ENCODE results near the gene LRRC74B.

LRRC74B gene

DNA sequence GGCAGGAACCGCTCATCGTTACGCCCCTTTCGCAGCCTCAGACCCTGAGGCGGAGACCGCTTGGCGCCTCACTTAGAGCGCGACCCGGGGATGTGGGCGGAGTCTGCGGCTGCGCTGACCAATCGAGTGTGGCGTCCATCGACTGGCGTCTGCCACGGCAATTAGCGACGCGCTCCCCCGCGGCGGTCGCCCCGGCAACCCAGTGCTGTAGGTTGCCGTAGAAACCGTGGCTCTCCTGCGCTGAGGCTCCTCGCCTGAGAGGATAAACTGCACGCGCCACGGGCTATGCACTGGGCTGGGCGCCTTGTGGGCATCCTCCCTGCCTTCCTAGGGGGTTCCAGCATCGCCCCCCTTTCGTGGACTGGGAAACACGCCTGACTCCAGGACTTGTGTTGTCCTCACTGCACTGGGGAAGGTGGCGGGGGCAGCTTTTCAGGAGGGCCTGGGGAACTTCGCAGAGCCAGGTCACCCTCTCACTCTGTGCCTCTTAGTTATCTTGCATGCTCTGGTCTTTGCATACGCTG is 31.5 kb upstream of the LRRC74B start:
- peak; percentile 95 for DNase-seq (ENCODE audit: low read depth)

GRCh38 chr22:21014726-21015465 is 30.9 kb upstream of the LRRC74B start, which contains the start of gene P2RX6:
Gene P2RX6, plus strand, starts transcription at chr22:21015165. Its CDS starts 10 bp downstream, at chr22:21015175.
- peak; percentile 62 for DNase-seq (ENCODE audit: low read depth)

DNA sequence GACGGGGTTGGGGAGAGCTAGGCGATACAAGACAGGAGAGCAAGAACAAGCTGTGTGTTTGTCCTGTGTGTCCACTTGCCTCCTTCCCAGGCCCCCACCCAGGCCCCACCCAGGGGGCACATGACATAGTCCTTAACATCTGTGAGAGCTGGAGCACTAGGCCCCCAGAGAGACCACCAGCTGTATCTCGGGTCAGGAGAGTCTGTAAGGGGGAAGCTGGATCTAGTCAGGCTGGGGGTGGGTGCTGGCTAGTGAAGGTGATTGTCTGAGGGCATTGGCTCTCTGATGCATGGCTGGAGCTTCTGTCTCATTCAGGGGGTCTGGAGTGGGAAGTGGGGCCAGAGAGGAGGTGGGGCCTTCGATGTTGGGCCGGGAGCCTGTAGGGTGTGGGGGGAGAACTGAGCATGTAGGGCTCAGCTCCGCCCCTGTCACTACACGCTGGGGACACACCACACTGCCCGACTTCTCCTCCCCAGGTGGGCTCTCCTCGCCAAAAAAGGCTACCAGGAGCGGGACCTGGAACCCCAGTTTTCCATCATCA is 30.2 kb upstream of the LRRC74B start:
- DNase-seq (ENCODE audit: low read depth): no peak

DNA sequence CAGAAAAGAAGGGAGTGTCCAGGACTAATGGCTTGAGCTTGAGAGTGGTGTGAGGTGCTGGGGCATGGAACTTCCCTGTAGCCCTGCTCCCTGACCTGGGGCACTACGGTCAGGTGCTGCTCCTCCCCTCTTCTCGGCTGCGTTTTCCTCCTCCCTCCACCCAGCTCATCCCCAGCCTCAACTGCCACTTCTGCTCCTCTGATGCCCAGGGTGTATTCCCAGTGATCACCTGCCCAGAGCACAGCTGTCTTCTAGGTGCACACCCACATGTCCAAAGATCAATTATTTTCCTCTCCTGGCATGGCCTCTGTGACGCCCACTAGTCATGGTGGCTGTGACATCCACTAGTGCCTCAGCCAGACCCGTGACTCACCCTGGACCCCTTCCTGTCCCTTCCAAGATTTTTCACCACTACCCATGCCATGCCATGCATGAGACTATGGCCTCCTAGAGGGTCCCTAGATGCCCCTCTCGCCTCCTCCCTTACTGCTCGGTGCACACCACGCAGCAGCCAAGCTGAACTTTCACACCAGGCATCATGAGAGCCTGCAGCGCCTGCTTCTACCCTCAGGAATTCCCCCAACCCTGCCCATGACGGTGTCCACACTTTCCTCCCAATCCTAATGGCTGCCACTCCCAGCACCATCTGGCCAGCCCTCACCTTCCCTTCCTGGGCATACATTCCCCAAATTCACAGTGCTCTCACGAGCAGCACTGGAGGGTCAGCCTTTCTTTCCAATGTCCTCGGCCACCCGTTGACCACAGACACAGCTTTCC is 28.9 kb upstream of the LRRC74B start:
- DNase-seq (ENCODE audit: low read depth): no peak

- no peak for DNase-seq (ENCODE audit: low read depth)
These were observed 27.4 kb upstream of the LRRC74B start for GRCh38 chr22:21018314-21018713.

- DNase-seq (ENCODE audit: low read depth): peak; percentile 36
These were observed 24.8 kb upstream of the LRRC74B start for GRCh38 chr22:21020802-21021429.

DNA sequence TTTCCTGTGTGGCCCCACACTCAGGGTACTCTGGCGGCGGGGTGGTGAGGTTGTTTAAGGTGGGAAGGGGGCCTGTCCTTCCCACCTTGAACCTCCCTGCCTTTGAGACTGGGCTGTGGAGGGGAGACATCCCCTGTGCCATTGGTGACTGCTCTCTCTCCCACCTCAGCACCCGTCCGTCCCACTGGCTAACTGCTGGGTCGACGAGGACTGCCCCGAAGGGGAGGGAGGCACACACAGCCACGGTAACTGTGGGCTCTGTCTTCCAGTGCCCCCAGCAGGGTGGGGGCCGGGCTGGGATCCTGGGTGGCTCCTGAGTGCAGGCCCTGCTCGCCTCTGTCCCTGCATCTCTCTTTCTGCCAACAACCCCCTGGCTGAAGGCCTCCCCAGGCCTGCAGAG is 23.2 kb upstream of the LRRC74B start:
- no peak for DNase-seq (ENCODE audit: low read depth)

DNA sequence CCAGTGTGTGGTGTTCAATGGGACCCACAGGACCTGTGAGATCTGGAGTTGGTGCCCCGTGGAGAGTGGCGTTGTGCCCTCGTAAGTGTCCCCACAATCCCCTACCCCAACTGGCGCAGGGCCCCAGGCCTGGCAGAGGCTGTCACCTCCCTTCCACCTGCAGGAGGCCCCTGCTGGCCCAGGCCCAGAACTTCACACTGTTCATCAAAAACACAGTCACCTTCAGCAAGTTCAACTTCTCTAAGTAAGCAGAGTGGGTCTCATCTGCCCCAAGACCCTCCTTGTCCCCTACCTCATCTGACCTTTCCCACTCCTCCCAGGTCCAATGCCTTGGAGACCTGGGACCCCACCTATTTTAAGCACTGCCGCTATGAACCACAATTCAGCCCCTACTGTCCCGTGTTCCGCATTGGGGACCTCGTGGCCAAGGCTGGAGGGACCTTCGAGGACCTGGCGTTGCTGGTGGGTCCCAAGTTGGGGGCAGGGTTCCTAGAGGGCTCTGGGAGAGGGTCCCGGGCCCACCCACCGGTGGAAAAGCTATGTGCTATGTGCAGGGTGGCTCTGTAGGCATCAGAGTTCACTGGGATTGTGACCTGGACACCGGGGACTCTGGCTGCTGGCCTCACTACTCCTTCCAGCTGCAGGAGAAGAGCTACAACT is 22.7 kb upstream of the LRRC74B start:
- no peak for DNase-seq (ENCODE audit: low read depth)

- DNase-seq (ENCODE audit: low read depth): no peak
These were observed 20.5 kb upstream of the LRRC74B start for GRCh38 chr22:21025266-21025665.

GRCh38 chr22:21025763-21026755 is 19.7 kb upstream of the LRRC74B start:
- DNase-seq (ENCODE audit: low read depth): no peak

- peak; percentile 74 for DNase-seq (ENCODE audit: low read depth)
These were observed 18.7 kb upstream of the LRRC74B start for GRCh38 chr22:21026783-21027692.

DNA sequence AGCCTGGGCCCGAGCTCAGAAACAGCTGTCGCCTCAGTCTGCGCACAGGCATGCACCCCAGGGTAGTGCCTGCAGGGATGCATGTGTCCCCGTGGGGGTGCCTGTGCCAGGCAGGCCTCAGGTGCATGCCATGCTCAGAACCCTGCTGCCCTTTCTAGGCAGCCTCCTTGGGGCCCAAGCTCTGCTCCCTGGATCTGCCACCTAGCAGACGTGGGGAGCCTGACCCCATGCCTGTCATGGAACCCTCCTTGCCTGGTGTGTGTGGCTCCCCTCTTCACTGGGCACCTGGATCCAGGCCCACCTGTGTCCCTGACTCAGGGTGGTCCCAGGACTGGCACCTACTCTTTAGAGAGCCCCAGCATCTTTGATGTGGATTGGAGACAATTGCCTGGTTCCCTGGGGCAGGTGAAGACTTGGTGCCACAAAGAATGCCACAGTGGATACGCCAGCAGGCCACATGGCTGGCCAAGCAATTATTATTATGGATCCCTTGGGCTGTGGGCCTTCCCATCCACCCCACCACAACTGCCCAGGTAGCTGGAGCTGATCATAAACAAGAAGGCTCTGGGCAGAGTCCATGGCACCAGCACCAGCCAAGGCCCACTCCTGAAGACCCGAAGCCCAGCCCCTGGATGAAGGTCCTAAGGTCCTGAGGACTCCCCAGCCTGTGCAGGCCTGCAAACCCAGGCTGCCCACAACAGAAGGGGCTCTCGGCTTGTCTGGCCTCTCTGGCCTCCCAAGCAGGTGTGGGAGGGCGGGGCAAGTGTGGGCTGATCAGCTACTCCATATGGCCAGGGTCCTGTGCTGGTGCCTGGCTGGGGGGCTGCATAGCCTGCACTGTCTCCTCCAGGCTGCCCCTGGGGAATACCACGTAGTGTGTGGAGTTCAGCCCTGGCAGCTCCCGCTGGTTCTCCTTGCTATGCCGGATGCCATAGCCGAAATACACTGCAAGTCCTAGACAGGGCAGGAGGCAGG is 17.2 kb upstream of the LRRC74B start:
- DNase-seq (ENCODE audit: low read depth): no peak

- no peak for DNase-seq (ENCODE audit: low read depth)
These were observed 16.2 kb upstream of the LRRC74B start for GRCh38 chr22:21029486-21030025.

DNA sequence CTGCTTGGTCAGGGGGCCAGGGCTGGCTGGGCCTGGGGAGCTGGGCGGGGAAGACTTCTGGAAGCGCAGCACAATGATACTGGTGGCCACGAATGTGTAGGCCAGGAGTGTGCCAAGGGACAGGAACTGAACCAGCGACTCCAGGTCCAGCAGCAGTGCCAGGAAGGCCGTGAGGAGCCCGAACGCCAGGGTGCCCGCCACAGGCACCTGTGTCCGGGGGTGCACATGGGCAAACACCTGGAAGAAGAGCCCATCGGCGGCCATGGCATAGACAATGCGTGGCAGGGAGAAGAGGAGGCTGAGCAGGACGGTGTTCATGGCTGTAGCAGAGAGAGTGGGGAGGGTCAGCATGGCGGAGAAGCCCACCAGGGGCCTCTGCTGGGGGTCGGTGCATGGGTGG is 15.7 kb upstream of the LRRC74B start:
- no peak for DNase-seq (ENCODE audit: low read depth)

DNA sequence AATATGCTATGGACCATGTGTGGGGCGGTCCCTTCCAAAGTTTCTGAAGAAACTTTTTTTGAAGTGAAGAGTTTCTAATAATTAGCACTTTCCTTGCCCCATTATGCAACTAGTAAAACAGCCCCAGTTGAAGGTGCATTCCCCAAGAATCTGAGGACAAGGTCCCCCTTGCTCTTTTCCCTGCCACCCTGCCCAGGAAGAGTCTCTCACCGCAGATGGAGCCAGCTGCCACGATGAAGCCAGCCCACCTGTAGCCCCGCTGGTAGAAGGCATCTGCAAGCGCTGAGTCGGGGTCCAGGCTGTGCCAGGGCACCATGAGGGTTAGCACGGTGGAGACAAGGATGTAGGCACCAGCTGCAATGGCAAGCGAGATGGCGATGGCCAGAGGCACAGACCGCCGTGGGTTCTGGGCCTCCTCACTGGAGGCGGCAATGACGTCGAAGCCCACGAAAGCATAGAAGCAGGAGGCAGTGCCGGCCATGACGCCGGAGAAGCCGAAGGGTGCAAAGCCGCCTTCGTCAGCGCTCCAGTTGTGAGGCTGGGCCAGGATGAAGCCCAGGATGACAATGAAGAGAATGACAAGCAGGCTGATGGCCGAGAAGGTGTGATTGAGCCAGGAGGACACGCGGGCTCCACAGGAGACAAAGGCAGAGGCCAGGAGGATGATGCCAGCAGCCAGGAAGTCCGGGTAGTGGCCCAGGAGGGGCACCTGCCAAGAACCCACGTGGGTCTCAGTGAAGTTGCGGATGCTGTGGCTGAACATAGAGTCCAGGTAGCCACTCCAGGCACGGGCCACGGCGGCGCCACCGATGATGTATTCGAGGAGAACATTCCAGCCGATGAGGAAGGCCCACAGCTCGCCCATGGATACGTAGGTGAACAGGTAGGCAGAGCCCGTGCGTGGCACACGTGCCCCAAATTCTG is 14.9 kb upstream of the LRRC74B start:
- no peak for DNase-seq (ENCODE audit: low read depth)

DNA sequence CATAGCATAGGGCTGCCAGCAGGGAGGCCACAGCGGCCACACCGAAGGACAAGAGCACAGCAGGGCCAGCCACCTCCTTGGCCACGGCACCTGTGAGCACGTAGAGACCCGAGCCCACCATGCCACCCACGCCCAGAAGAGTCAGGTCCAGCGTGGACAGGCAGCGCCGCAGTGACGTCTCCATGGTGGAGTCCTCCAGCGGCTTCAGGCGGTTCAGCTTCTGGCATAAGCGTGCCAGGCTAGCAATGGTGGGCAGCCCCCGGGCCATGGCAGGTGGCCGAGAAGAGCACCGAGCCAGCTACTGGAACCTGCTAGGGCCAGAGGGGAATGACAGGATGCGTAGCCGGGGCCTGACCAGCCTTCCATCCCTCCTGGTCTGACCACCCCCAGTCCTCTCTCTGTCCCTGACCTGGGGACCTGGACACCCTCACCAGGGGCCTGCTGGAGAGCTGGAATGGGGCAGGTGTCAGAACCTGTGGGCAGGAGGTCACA is 14.2 kb upstream of the LRRC74B start:
- no peak for DNase-seq (ENCODE audit: low read depth)
